Neural cell (in vitro differentiated cells): Measurements from ENCODE around the gene GRID1.

Experiments
- CTCF ChIP-seq: fragments of 450-650 bp; IDR thresholded peaks from 2 replicates; pipeline ENCODE4 v1.5.1; 2014; ENCODE audit warnings: antibody characterized with exemption, mild to moderate bottlenecking, moderate library complexity; ENCODE audit not compliant: poor library complexity, severe bottlenecking
- TAF1 ChIP-seq: IDR thresholded peaks from 2 replicates; pipeline ENCODE4 v1.6.1; 2012; ENCODE audit warnings: low read depth

DNA sequence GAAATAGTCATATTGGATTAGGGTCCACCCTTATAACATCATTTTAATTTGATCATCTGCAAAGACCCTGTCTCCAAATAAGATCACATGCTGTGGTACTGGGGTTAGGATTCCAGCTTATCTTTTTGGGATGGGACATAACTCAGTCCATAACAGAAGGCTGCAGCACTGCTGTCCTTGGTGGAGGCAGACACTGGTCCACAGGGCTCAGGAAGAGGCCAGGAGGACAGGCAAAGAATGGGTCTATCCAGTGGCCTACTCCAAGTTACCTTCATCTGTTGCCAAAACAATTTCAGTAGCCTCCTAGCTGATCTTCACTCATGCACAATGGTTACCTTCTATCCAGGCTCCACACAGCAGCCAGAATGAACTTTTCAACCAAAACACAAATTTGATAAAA lies 387.0 kb downstream of the GRID1 start:
- TF ChIP-seq CTCF (no peak), TAF1 (no peak)
